K562 (cell line): ENCODE data around the gene KIF26A. TPM values are rescaled to one million over a fixed set of nuclear protein-coding genes. Genes with fewer than 3 reads are reported as not detected.
A peak's percentile ranks its signal among the peaks of the same experiment; 100 is the strongest.

Experiments
- ATAC-seq: fragments of 200-7000 bp; cut with Tn5 transposase; 3 replicates; pipeline ENCODE4 v1.9.1; 2020; ENCODE audit warnings: moderate library complexity
- BruUV-seq: library from RNA; stranded (reverse); fragments of 400-500 nt; replicated peaks from 2 replicates; lab custom pipeline; 2021; lab: Mats Ljungman, UMichigan
- CTCF ChIA-PET: fragments of 300-600 bp; formaldehyde crosslinking; extraction: SDS; loops from one replicate; lab custom pipeline; 2021; ENCODE audit warnings: low intra/inter-chr PET ratio; lab: Yijun Ruan, JAX
- POLR2A ChIA-PET: fragments of 300-600, 350-650 bp; sonication (Branson Sonifier 250); formaldehyde crosslinking; extraction: SDS; loops from one replicate; lab custom pipeline; 2021; ENCODE audit warnings: antibody characterized with exemption, inconsistent platforms; lab: Yijun Ruan, JAX
- DNase-seq, 4 experiments: peaks; one replicate each; pipeline versions ENCODE4 v3.0.0 to v3.0.0-alpha.2; 2011 to 2018; ENCODE audit warnings: low spot score in 3 of 4, mixed read lengths in 3 of 4; ENCODE audit errors: extremely low read depth in 1 of 4
- FAIRE-seq: peaks from 2 replicates; lab custom pipeline; 2011; peaks lifted over from hg19 to GRCh38; lab: Jason Lieb, UNC
- H2AFZ ChIP-seq: 2 replicates; pipeline ENCODE4 v1.6.0; 2011; ENCODE audit warnings: low read depth, low read length, control low read depth, inconsistent platforms
- H3K27ac ChIP-seq: fragments of 200-600 bp; 3 replicates; pipeline ENCODE4 v1.8.0; 2011; ENCODE audit warnings: low read depth, mild to moderate bottlenecking, control low read depth, inconsistent platforms, low read length, moderate library complexity, mixed read lengths; ENCODE audit errors: extremely low read depth
- H3K27me3 ChIP-seq, 2 experiments: fragments of 300-600 bp in 1 of 2; 2 replicates in 1 of 2; 3 replicates in 1 of 2; pipeline versions ENCODE4 v1.6.0 to v1.8.0; 2011; ENCODE audit warnings: inconsistent platforms in 2 of 2, low read length in 2 of 2, mild to moderate bottlenecking in 1 of 2, mixed read lengths in 1 of 2, moderate library complexity in 1 of 2; ENCODE audit not compliant: control insufficient read depth in 2 of 2, insufficient read depth in 2 of 2
- H3K36me3 ChIP-seq: fragments of 300-600 bp; 3 replicates; pipeline ENCODE4 v1.8.0; 2011; ENCODE audit warnings: mild to moderate bottlenecking, low read length, inconsistent platforms; ENCODE audit not compliant: control insufficient read depth, insufficient read depth
- H3K4me1 ChIP-seq, 2 experiments: fragments of 200-600 bp in 1 of 2; replicated peaks in 1 of 2; 2 replicates in 1 of 2; 3 replicates in 1 of 2; pipeline versions ENCODE4 v1.5.1 to v1.8.0; 2011; ENCODE audit warnings: inconsistent platforms in 2 of 2, low read length in 2 of 2, mild to moderate bottlenecking in 1 of 2, mixed read lengths in 1 of 2, moderate library complexity in 1 of 2; ENCODE audit not compliant: control insufficient read depth in 2 of 2, insufficient read depth in 2 of 2
- H3K4me2 ChIP-seq: 2 replicates; pipeline ENCODE4 v1.6.1; 2011; ENCODE audit warnings: low read length, control low read depth, inconsistent platforms, mixed read lengths; ENCODE audit not compliant: insufficient read depth
- H3K4me3 ChIP-seq: fragments of 200-600 bp; sonication (generic), shearing (Covaris generic); 2 replicates; pipeline ENCODE4 v1.5.1; 2016; ENCODE audit warnings: control low read depth, inconsistent platforms
- H3K79me2 ChIP-seq: fragments of 200-600 bp; 3 replicates; pipeline ENCODE4 v1.8.0; 2011; ENCODE audit warnings: low read length, inconsistent platforms; ENCODE audit not compliant: control insufficient read depth, insufficient read depth
- H3K9ac ChIP-seq, 2 experiments: 2 replicates each; pipeline versions ENCODE4 v1.6.0 to v1.6.1; 2011; ENCODE audit warnings: low read depth in 2 of 2, low read length in 2 of 2, control low read depth in 1 of 2, inconsistent platforms in 1 of 2, mild to moderate bottlenecking in 1 of 2, mixed read lengths in 1 of 2; ENCODE audit not compliant: insufficient read depth in 1 of 2
- H3K9me1 ChIP-seq: one replicate; pipeline ENCODE4 v1.6.0; 2011; ENCODE audit warnings: inconsistent platforms, mild to moderate bottlenecking, low read length, moderate library complexity; ENCODE audit not compliant: control insufficient read depth, insufficient read depth
- H3K9me3 ChIP-seq: replicated peaks from 2 replicates; pipeline ENCODE4 v1.5.1; 2011; ENCODE audit warnings: low read depth, low read length, inconsistent platforms; ENCODE audit not compliant: control insufficient read depth, insufficient read depth
- H4K20me1 ChIP-seq: replicated peaks from 2 replicates; pipeline ENCODE4 v1.6.1; 2011; ENCODE audit warnings: low read length, inconsistent platforms, mixed read lengths; ENCODE audit not compliant: control insufficient read depth, insufficient read depth
- ATF2 ChIP-seq: sonication (generic); formaldehyde crosslinking; IDR thresholded peaks from 2 replicates; pipeline ENCODE4 v1.8.1; 2022; ENCODE audit warnings: missing genetic modification reagents
- CSDE1 ChIP-seq, 2 experiments: fragments of 450-650 bp; IDR thresholded peaks; 2 replicates each; pipeline ENCODE4 v1.6.1; 2016; ENCODE audit warnings: mild to moderate bottlenecking in 1 of 2
- NONO ChIP-seq, 2 experiments: fragments of 200-400 bp in 1 of 2; fragments of 450-650 bp in 1 of 2; formaldehyde crosslinking in 1 of 2; IDR thresholded peaks; 2 replicates each; pipeline ENCODE4 v1.6.1; 2017; ENCODE audit warnings: low read depth in 2 of 2, mild to moderate bottlenecking in 2 of 2, moderate library complexity in 2 of 2, low read length in 1 of 2
- POLR2A ChIP-seq: fragments of 450-650 bp; conservative IDR thresholded peaks from 2 replicates; pipeline ENCODE4 v1.6.1; 2016
- ZFP36 ChIP-seq: fragments of 150-350 bp; IDR thresholded peaks from 2 replicates; pipeline ENCODE4 v1.6.1; 2018; ENCODE audit warnings: low read length, low read depth; ENCODE audit not compliant: partially characterized antibody
- WGBS: fragments of 100-300 bp; shearing (Covaris generic); methylation state at CpG from one replicate; pipeline ENCODE4 v1.1.6; 2016; ENCODE audit warnings: low coverage, mixed read lengths; ENCODE audit not compliant: insufficient coverage; ENCODE audit errors: missing lambda C conversion rate; 5-methylcytosine and 5-hydroxymethylcytosine counted together
- in situ Hi-C: fragments of 300-500 bp; cut with MboI; formaldehyde crosslinking; loops from 4 replicates; pipeline ENCODE4 v1.15.0; 2018; ENCODE audit warnings: inconsistent platforms, mixed read lengths
- intact Hi-C: fragments of 100-400 bp; cut with micrococcal nuclease; formaldehyde crosslinking; loops from 2 replicates; pipeline ENCODE4 v1.14.2; 2022
- polyA plus RNA-seq, 8 experiments: library from polyadenylated mRNA; depleted of rRNA in 4 of 8; stranded (reverse) in 5 of 8; unstranded in 3 of 8; fragments of >200 nt; fragmentation: Nextera tagmentation in 2 of 8; fragmentation: Illumina TruSeq in 1 of 8; extraction: Ambion mirVana in 2 of 8; extraction: Trizol in 1 of 8; gene quantifications; 2 replicates each; pipeline versions ENCODE4 v1.2.1 to v1.2.3, GENCODE V29; 2011 to 2014; ENCODE audit warnings: inconsistent platforms in 1 of 8, missing spikeins in 1 of 8
- total RNA-seq, 7 experiments: library from RNA; depleted of rRNA in 6 of 7; stranded (reverse); fragments of >200 nt in 6 of 7; fragmentation: Illumina TruSeq in 2 of 7; extraction: Trizol in 2 of 7; gene quantifications; 2 replicates each; pipeline versions ENCODE4 v1.2.1 to v1.2.3, GENCODE V29; 2011 to 2021; ENCODE audit warnings: low replicate concordance in 1 of 7
- TF ChIP-seq, protein P1 (sequence below): sonication (generic); formaldehyde crosslinking; IDR thresholded peaks from 2 replicates; pipeline ENCODE4 v1.8.0; 2022; ENCODE audit warnings: mild to moderate bottlenecking, missing genetic modification reagents, borderline replicate concordance

KIF26A gene
- total and polyA plus RNA-seq, 9 of the 15 experiments (the other 6 are each of a cell fraction or from before 2014, with no cell fraction given): 0.04 TPM; not detected in 8

DNA sequence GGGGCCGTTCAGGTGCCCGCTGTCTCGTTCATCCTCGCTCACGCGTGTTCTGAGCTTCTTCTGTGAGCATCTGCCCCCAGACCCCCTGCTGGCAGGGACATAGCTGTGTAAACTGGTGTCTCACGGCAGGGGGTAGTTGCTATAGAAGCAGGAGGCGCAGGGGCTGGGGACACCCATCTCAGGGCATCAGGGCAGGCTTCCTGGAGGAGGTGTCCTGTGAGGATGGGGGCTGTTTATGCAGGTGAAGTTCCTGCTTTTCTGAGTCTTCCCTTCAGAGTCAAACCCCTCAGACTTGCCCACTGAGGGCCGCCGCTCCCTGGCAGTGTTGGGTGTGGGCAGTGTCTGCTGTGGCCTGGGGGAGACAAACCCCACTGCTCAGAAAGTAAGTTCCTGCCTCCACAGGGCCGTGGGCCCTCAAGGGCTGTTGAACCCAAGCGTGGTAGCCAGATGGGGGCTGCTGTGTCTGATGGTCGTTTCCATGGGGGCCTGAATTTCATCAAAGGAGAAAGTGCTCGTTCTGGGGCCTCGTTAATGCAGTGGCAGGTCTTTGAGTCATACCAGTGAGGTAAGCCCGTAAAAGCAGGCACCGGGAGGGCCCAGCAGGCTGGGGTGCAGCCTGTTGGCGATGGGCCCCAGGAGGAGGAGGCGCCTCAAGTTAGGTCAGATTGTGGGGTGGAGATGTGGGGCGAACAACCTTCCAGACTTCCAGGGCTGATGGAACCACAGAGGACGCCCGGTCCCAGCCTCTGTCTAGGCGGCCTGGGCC, 23.4 kb downstream of the KIF26A start:
- WGBS: 6% methylated on average over 13 of the region's 23 CpGs
- Histone ChIP-seq H3K9me1 (no peaks in the 10 kb centered on the region), H3K27me3 (no peaks in the 10 kb centered on the region; a peak in 1 of 5 replicates), H3K79me2 (no peaks in the 10 kb centered on the region), H3K9me3 (no peaks in the 10 kb centered on the region), H3K4me3 (no peak overlapping the region), H3K4me2 (no peak overlapping the region), H3K27ac (no peak overlapping the region), H3K36me3 (no peaks in the 10 kb centered on the region), H3K4me1 (peaks cover 2 to 34% of the 10 kb centered on the region in 2 experiments; a peak in 3 of 5 replicates), H3K9ac (no peak overlapping the region), H2AFZ (no peak overlapping the region), H4K20me1 (peaks cover 10% of the 10 kb centered on the region)
- ATAC-seq (no peak), FAIRE-seq (no peak), DNase-seq (no peak)
- ChIA-PET CTCF (no interaction called here), POLR2A (no interaction called here)
- intact Hi-C loops (no loop called here), in situ Hi-C loops (no loop called here)
- TF ChIP-seq, protein P1, sequence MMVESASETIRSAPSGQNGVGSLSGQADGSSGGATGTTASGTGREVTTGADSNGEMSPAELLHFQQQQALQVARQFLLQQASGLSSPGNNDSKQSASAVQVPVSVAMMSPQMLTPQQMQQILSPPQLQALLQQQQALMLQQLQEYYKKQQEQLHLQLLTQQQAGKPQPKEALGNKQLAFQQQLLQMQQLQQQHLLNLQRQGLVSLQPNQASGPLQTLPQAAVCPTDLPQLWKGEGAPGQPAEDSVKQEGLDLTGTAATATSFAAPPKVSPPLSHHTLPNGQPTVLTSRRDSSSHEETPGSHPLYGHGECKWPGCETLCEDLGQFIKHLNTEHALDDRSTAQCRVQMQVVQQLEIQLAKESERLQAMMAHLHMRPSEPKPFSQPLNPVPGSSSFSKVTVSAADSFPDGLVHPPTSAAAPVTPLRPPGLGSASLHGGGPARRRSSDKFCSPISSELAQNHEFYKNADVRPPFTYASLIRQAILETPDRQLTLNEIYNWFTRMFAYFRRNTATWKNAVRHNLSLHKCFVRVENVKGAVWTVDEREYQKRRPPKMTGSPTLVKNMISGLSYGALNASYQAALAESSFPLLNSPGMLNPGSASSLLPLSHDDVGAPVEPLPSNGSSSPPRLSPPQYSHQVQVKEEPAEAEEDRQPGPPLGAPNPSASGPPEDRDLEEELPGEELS (CRISPR knock-in tag): no peak
- TF ChIP-seq CSDE1 (IDR thresholded peaks at IDR 0.05) (no peak), ATF2 (no peak), ZFP36 (peak; percentile 90), POLR2A (no peak), NONO (IDR thresholded peaks at IDR 0.05; ENCODE audit: low read depth in 2 of 2, low read length in 1 of 2) (no peak)
- no TSS peak for BruUV-seq
